Calu3 (cell line): ENCODE measurements around the gene CHSY3. TPM values are rescaled to one million over a fixed set of nuclear protein-coding genes. Genes with fewer than 3 reads are reported as not detected.

ENCODE experiments used
- BruUV-seq: library from RNA; stranded (reverse); fragments of 400-500 nt; replicated peaks from 2 replicates; lab custom pipeline; 2021; lab: Mats Ljungman, UMichigan
- CTCF ChIA-PET: fragments of 300-600 bp; sonication (Branson Sonifier 250); formaldehyde crosslinking; loops from one replicate; lab custom pipeline; 2022; ENCODE audit warnings: antibody characterized with exemption; lab: Charles Lee
- DNase-seq: peaks from one replicate; pipeline ENCODE4 v3.0.0; 2022
- H3K27ac Mint-ChIP-seq: one replicate; pipeline ENCODE4 v1.8.0; 2022; ENCODE audit warnings: mixed read lengths; ENCODE audit not compliant: unreplicated experiment
- H3K27me3 Mint-ChIP-seq: one replicate; pipeline ENCODE4 v1.8.0; 2022; ENCODE audit warnings: mixed read lengths; ENCODE audit not compliant: unreplicated experiment
- H3K36me3 Mint-ChIP-seq: one replicate; pipeline ENCODE4 v1.8.0; 2022; ENCODE audit warnings: mild to moderate bottlenecking, moderate library complexity, mixed read lengths; ENCODE audit not compliant: insufficient read depth, unreplicated experiment
- H3K4me1 Mint-ChIP-seq: one replicate; pipeline ENCODE4 v1.8.0; 2022; ENCODE audit warnings: mild to moderate bottlenecking, low read depth, mixed read lengths; ENCODE audit not compliant: unreplicated experiment
- H3K4me3 Mint-ChIP-seq: one replicate; pipeline ENCODE4 v1.8.0; 2022; ENCODE audit warnings: mild to moderate bottlenecking, low read depth, moderate library complexity, mixed read lengths; ENCODE audit not compliant: unreplicated experiment
- H3K9me3 Mint-ChIP-seq: one replicate; pipeline ENCODE4 v1.8.0; 2022; ENCODE audit warnings: low read depth, mixed read lengths; ENCODE audit not compliant: unreplicated experiment
- intact Hi-C: fragments of 100-400 bp; cut with micrococcal nuclease; formaldehyde crosslinking; loops from one replicate; pipeline ENCODE4 v1.10.0; 2022; ENCODE audit not compliant: unreplicated experiment
- total RNA-seq: library from RNA; stranded (reverse); gene quantifications from 2 replicates; pipeline ENCODE4 v1.2.3, GENCODE V29; 2022
- TF ChIP-seq, protein P1 (sequence below): fragments of 200-600 bp; IDR thresholded peaks from one replicate; pipeline ENCODE4 v1.8.0; 2022; ENCODE audit warnings: antibody characterized with exemption; ENCODE audit not compliant: unreplicated experiment

CHSY3 gene
- total RNA-seq, 1 experiment from 2014 or later, result 1.5 TPM

DNA sequence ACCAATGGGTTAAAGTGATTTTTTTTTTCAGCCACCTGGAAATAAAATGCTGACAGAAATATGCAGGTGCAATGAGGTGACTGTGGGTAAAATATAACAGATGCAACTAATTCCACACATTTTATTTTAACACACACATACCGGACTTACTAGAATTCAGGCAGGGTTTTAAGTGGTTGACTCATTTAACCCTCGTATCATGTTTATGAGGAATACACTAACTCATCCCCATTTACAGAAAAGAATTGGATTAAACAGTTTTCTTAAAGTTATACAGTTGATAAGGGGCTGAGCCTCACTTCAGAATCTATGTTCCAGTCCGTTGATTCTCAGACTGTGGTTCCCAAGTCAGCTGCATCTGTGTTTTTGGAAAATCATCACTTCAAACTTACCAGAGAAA, 207.5 kb downstream of the CHSY3 start:
- Mint-ChIP-seq H3K9me3 (no peaks in the 10 kb centered on the region), H3K27me3 (no peaks in the 10 kb centered on the region), H3K36me3 (no peaks in the 10 kb centered on the region), H3K27ac (no peak overlapping the region), H3K4me1 (no peaks in the 10 kb centered on the region), H3K4me3 (no peak overlapping the region)
- intact Hi-C loops, result loop anchor here (5.0 kb wide), 1 partner anchor 1001 kb away; no protein-coding TSS in a partner anchor
- DNase-seq, result no peak
- no TSS peak for BruUV-seq
- CTCF ChIA-PET, result interaction anchor here (0.7 kb wide), 1 partner anchor 8 kb away, joined by 3 read pairs; no protein-coding TSS in a partner anchor
- TF ChIP-seq, protein P1, sequence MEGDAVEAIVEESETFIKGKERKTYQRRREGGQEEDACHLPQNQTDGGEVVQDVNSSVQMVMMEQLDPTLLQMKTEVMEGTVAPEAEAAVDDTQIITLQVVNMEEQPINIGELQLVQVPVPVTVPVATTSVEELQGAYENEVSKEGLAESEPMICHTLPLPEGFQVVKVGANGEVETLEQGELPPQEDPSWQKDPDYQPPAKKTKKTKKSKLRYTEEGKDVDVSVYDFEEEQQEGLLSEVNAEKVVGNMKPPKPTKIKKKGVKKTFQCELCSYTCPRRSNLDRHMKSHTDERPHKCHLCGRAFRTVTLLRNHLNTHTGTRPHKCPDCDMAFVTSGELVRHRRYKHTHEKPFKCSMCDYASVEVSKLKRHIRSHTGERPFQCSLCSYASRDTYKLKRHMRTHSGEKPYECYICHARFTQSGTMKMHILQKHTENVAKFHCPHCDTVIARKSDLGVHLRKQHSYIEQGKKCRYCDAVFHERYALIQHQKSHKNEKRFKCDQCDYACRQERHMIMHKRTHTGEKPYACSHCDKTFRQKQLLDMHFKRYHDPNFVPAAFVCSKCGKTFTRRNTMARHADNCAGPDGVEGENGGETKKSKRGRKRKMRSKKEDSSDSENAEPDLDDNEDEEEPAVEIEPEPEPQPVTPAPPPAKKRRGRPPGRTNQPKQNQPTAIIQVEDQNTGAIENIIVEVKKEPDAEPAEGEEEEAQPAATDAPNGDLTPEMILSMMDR, result no peak

DNA sequence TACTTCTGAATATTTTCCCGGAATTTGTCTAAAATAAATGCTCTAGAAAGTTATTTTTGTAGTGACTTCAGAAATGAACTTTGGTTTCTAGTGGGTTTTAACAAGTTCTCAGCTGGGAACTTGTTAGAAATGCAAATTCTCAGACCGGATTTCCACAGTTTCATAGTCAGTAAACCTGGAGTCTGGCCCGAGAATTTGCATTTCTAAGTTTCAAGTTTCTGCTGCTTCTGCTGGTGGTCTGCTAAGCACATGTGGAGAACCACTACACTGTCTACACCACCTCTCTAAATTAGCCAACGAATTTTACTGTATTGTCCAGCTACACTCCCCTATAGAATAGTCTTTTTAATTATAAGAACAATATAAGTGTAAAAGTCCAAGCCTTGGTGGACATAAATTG, 208.0 kb downstream of the CHSY3 start:
- TF ChIP-seq, protein P1, result no peak
- no peak for DNase-seq
- no TSS peak for BruUV-seq
- Mint-ChIP-seq H3K4me1 (no peaks in the 10 kb centered on the region), H3K4me3 (no peak overlapping the region), H3K27me3 (no peaks in the 10 kb centered on the region), H3K27ac (no peak overlapping the region), H3K36me3 (no peaks in the 10 kb centered on the region), H3K9me3 (no peaks in the 10 kb centered on the region)
- intact Hi-C loops, result loop anchor here (5.0 kb wide), 1 partner anchor 1000 kb away; no protein-coding TSS in a partner anchor
- CTCF ChIA-PET, result no interaction called here

DNA sequence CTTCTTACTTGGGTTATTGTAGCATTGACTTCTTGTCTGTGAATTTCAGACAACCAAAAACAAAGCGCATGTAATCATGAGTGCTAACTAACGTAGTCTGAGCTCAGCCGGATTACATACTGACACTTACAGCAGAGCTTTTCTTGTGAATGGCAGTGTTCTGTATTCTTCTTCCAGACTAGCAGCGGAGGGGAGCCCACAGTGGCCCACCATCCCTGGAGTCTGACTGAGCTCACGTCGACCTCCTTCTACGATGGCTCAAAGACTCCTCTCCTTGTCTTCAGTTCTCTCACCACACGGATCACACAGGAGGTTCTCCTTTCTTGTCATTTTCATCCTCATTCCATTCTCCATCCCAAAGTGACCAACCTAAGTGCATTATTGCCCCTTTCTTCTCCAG, 211.4 kb downstream of the CHSY3 start:
- H3K27ac Mint-ChIP-seq, result no peak overlapping the region
- H3K4me1 Mint-ChIP-seq, result peaks cover 8% of the 10 kb centered on the region
- TF ChIP-seq, protein P1, result no peak
- BruUV-seq, result no TSS peak
- no peaks in the 10 kb centered on the region for H3K9me3 Mint-ChIP-seq
- CTCF ChIA-PET, result interaction anchor here (1.0 kb wide), 1 partner anchor 26 kb away, joined by 3 read pairs; no protein-coding TSS in a partner anchor
- H3K27me3 Mint-ChIP-seq, result no peaks in the 10 kb centered on the region
- H3K36me3 Mint-ChIP-seq, result no peaks in the 10 kb centered on the region
- no peak for DNase-seq
- H3K4me3 Mint-ChIP-seq, result no peak overlapping the region
- intact Hi-C loops, result no loop called here

DNA sequence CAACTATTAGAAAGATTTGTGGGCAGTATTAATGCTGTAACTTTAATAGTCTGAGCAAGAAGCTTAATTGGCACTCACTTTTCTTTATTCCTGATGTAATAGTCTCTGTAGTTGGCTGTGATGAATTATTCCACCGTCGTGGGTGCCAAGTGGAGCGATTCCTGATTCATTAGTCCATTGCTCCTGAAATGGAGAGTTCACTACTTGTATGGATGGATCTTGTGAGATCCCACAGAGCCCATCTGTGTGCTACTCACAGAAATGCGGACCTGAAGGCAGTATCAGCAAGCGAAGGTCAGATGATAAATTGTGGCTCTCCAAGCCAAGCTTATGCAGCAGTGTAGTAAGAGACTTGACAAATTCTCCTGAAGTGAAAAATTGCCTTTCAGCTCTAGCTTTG, 212.2 kb downstream of the CHSY3 start:
- DNase-seq, result no peak
- Mint-ChIP-seq H3K27me3 (no peaks in the 10 kb centered on the region), H3K27ac (no peak overlapping the region), H3K4me1 (peaks cover 8% of the 10 kb centered on the region), H3K9me3 (no peaks in the 10 kb centered on the region), H3K36me3 (no peaks in the 10 kb centered on the region), H3K4me3 (no peak overlapping the region)
- CTCF ChIA-PET, result interaction anchor here (1.0 kb wide), 1 partner anchor 25 kb away, joined by 3 read pairs; no protein-coding TSS in a partner anchor
- no TSS peak for BruUV-seq
- intact Hi-C loops, result no loop called here
- TF ChIP-seq, protein P1, result no peak
